Measurements from ENCODE around the gene CSAD. TPM values are rescaled to one million over a fixed set of nuclear protein-coding genes. Genes with fewer than 3 reads are reported as not detected.
"Not testable (repeated sequence)": the region's sequence is repeated elsewhere in the genome, so short reads cannot be mapped to it uniquely, and the experiment has no call there.

The CSAD gene
- total RNA-seq, 2 donors from 2014 or later = 70.8 to 89.5 TPM

DNA sequence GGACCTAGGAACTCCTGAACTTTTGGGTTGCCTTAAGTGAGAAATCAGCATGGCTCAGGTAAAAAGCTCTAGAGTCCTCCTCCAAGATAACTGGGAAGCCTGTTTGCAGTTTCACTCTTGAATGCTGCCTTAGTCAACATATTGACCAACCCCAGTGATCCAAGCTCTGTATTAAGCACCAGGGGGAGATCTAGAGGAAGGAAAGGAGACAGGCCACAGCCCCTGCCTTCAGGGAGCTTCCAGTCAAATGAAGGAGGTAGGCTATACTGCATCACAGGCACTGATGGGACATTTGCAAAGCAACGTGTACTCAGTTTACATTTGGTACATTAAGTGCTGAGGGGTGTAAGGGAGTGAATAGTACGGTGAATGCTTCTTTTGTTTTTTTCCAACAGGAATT is 1.2 kb upstream of the CSAD start:
- TF ChIP-seq, protein P1, sequence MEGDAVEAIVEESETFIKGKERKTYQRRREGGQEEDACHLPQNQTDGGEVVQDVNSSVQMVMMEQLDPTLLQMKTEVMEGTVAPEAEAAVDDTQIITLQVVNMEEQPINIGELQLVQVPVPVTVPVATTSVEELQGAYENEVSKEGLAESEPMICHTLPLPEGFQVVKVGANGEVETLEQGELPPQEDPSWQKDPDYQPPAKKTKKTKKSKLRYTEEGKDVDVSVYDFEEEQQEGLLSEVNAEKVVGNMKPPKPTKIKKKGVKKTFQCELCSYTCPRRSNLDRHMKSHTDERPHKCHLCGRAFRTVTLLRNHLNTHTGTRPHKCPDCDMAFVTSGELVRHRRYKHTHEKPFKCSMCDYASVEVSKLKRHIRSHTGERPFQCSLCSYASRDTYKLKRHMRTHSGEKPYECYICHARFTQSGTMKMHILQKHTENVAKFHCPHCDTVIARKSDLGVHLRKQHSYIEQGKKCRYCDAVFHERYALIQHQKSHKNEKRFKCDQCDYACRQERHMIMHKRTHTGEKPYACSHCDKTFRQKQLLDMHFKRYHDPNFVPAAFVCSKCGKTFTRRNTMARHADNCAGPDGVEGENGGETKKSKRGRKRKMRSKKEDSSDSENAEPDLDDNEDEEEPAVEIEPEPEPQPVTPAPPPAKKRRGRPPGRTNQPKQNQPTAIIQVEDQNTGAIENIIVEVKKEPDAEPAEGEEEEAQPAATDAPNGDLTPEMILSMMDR (IDR thresholded peaks at IDR 0.05) = no peak
- Histone ChIP-seq H3K27me3 (replicated peaks; ENCODE audit: insufficient read depth) (no peaks in the 10 kb centered on the region), H3K9me3 (no peaks in the 10 kb centered on the region), H3K4me1 (ENCODE audit: control insufficient read depth in 1 of 2, low read depth in 2 of 2) (peaks cover 33 to 55% of the 10 kb centered on the region in 2 donors), H3K36me3 (peaks cover 26% of the 10 kb centered on the region), H3K4me3 (peak overlapping the region; percentile 87), H3K27ac (peak overlapping the region; percentile 85 to 94)
- ATAC-seq (ENCODE audit: insufficient number of reproducible peaks, low FRiP score, low read depth) (no peak), DNase-seq (ENCODE audit: low spot score) (no peak)

DNA sequence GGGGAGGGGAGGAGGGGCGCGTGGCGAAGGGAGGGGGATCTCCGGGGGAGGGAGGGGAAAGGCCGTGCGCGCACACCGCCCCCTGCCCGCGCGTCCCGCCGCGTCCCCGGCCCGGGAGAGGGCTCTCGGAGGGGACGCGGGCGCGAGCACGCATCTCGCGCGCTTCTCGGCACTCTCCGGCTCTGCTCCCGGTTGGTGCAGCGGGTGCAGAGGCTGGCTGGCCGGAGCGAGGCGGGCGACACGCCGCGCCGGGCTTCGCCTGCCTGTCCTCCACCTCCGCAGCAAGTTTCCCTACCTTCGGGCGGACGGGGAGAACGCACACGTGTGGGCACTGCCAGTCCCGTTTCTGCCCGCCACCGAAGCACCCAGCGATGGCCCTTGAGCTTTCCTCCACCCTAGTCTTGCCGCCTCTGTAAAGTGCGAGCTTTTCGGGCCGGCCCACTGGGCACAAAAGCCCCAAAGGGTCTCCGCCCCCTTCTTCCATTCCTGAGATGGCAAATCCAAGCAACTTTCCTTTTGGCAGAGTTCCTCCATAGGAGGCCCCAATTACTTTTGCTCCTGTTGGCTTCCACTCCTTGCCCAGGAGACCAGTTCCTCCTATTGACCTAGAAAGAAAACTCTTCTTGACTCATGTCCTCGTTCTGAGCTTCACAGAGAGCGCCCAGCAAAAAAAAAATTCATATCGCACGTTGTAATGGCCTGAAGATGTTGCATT is 363 bp upstream of the CSAD start:
- H3K4me1 ChIP-seq (ENCODE audit: control insufficient read depth in 1 of 2, low read depth in 2 of 2) = peaks cover 33 to 55% of the 10 kb centered on the region in 2 donors
- TF ChIP-seq, protein P1 (IDR thresholded peaks at IDR 0.05) = no peak
- peak overlapping the region; percentile 85 to 94 for H3K27ac ChIP-seq
- no peaks in the 10 kb centered on the region for H3K27me3 ChIP-seq (replicated peaks; ENCODE audit: insufficient read depth)
- no peaks in the 10 kb centered on the region for H3K9me3 ChIP-seq
- peak overlapping the region; percentile 87 for H3K4me3 ChIP-seq
- no peak for DNase-seq (ENCODE audit: low spot score)
- ATAC-seq (ENCODE audit: insufficient number of reproducible peaks, low FRiP score, low read depth) = no peak
- H3K36me3 ChIP-seq = peaks cover 18% of the 10 kb centered on the region

DNA sequence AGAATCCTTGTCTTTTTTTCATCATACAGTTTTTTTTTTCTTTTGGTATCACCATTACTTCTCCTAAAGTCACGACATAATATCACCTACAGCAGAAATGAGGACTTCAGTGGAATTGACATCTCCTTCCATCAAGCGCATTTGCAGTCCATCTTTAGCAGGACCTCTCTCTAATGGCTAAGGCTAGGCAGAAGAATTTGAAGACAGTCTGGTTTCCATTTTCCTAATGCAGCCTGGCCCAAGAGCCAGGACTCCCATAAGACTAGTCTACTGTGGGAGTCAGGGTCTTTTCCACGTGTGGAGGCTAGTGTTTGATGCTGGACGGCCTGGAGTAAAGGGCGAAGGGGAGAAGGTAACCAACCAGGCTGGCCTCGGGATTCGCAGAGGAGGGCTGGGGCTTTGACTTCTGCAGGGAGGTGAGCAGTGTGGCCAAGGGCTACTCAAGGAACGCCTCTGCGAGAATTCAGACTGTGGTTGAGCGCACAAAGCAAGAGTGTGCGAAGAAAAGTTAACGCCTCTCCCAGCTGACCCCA is 972 bp downstream of the CSAD start:
- Histone ChIP-seq H3K9me3 (no peaks in the 10 kb centered on the region), H3K4me3 (peak overlapping the region; percentile 87), H3K36me3 (peaks cover 5% of the 10 kb centered on the region), H3K27ac (peak overlapping the region; percentile 85 to 94), H3K4me1 (ENCODE audit: control insufficient read depth in 1 of 2, low read depth in 2 of 2) (peaks cover 33 to 49% of the 10 kb centered on the region in 2 donors), H3K27me3 (replicated peaks; ENCODE audit: insufficient read depth) (no peaks in the 10 kb centered on the region)
- DNase-seq (ENCODE audit: low spot score) (no peak), ATAC-seq (ENCODE audit: insufficient number of reproducible peaks, low FRiP score, low read depth) (peak; percentile 9)
- TF ChIP-seq, protein P1 (IDR thresholded peaks at IDR 0.05) = no peak

DNA sequence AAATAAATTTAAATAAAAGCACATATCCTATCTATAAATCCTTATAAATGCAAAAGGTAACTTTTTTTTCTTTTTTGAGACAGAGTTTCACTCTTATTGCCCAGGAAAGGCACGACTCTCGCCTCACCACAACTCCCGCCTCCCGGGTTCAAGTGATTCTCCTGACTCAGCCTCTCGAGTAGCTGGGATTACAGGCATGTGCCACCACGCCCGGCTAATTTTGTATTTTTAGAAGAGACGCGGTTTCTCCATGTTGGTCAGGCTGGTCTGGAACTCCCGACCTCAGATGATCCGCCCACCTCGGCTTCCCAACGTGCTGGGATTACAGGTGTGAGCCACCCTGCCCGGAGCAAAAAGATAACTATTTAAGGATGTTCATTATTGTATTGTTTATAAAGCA is 1.9 kb downstream of the CSAD start:
- DNase-seq (ENCODE audit: low spot score); H3K36me3 ChIP-seq: not testable (repeated sequence)

DNA sequence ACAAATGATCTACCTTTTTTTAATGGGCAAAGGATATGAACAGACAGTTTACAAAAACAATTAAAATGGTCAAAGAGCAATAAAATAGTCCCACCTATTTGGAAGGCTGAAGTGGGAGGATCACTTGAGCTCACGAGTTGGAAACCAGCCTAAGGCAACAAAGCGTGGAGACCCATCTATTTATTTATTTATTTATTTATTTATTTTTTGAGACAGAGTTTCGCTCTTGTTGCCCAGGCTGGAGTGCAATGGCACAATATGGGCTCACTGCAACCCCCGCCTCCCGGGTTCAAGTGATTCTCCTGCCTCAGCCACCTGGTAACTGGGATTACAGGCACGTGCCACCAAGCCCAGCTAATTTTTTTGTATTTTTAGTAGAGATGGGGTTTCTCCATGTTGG is 3.3 kb downstream of the CSAD start:
- not testable (repeated sequence) for DNase-seq (ENCODE audit: low spot score); H3K27ac ChIP-seq; ATAC-seq (ENCODE audit: insufficient number of reproducible peaks, low FRiP score, low read depth); H3K9me3 ChIP-seq; H3K36me3 ChIP-seq; H3K27me3 ChIP-seq (replicated peaks; ENCODE audit: insufficient read depth); H3K4me3 ChIP-seq
- peaks cover 17 to 26% of the 10 kb centered on the region in 2 donors for H3K4me1 ChIP-seq (ENCODE audit: control insufficient read depth in 1 of 2, low read depth in 2 of 2)

More for the DNA sequence above, 1.9 kb downstream of the CSAD start:
- not testable (repeated sequence) for ATAC-seq (ENCODE audit: insufficient number of reproducible peaks, low FRiP score, low read depth); H3K4me3 ChIP-seq; H3K9me3 ChIP-seq; H3K27me3 ChIP-seq (replicated peaks; ENCODE audit: insufficient read depth)
- Histone ChIP-seq H3K4me1 (ENCODE audit: control insufficient read depth in 1 of 2, low read depth in 2 of 2) (peaks cover 31 to 39% of the 10 kb centered on the region in 2 donors), H3K27ac (peak overlapping the region in 1 of 2 donors; percentile 94)

DNA sequence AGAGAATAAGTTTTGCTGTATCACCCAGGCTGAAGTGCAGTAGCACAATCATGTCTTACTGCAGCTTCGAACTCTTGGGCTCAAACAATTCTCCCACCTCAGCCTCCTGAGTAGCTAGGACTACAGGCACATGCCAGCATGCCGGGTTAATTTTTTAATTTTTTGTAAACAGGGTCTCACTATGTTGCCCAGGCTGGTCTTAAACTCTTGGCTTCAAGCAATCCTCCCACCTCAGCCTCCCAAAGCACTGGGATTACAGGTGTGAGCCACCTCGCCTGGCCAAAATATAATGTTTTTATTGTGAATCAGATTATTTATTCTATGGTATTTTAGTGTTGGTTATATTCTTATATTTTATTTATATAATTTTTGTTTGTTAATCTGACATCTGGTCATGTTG is 4.0 kb downstream of the CSAD start:
- no peak for DNase-seq (ENCODE audit: low spot score)
- H3K9me3 ChIP-seq = no peaks in the 10 kb centered on the region
- H3K4me1 ChIP-seq (ENCODE audit: control insufficient read depth in 1 of 2, low read depth in 2 of 2) = peaks cover 10 to 19% of the 10 kb centered on the region in 2 donors
- H3K36me3 ChIP-seq = peaks cover 8% of the 10 kb centered on the region
- H3K4me3 ChIP-seq = no peak overlapping the region
- H3K27ac ChIP-seq = no peak overlapping the region
- no peak for ATAC-seq (ENCODE audit: insufficient number of reproducible peaks, low FRiP score, low read depth)
- TF ChIP-seq, protein P1 (IDR thresholded peaks at IDR 0.05) = no peak
- no peaks in the 10 kb centered on the region for H3K27me3 ChIP-seq (replicated peaks; ENCODE audit: insufficient read depth)

Measured in thoracic aorta (tissue), 2 donors.